Limb (tissue), 2 donors: ENCODE measurements around the gene NPDC1.
A peak's percentile ranks its signal among the peaks of the same experiment; 100 is the strongest.
"Not testable (repeated sequence)": the region's sequence is repeated elsewhere in the genome, so short reads cannot be mapped to it uniquely, and the experiment has no call there.

ENCODE experiments used
- DNase-seq, 2 donors: peaks; one replicate each; pipeline ENCODE4 v3.0.0-alpha.2; 2016; ENCODE audit errors: extremely low spot score in 2 of 2

The NPDC1 gene

DNA sequence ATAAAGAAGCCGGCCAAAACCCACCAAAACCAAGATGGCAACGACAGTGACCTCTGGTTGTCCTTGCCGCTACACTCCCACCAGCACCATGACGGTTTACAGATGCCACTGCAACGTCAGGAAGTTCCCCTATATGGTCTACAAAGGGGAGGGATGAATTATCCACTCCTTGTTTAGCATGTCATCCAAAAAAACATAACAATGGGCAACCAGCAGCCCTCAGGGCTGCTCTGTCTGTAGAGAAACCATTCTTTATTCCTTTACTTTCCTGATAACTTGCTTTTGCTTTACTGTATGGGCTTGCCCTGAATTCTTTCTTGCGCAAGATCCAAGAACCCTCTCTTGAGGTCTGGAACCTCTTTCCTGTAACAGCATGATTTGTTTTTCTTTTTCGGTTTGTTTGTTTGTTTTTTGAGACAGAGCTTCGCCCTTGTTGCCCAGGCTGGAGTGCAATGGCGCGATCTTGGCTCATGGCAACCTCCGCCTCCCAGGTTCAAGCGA, 29.3 kb upstream of the NPDC1 start:
- DNase-seq, result no peak

GRCh38 chr9:137074657-137075274, 28.8 kb upstream of the NPDC1 start:
- DNase-seq, result no peak

DNA sequence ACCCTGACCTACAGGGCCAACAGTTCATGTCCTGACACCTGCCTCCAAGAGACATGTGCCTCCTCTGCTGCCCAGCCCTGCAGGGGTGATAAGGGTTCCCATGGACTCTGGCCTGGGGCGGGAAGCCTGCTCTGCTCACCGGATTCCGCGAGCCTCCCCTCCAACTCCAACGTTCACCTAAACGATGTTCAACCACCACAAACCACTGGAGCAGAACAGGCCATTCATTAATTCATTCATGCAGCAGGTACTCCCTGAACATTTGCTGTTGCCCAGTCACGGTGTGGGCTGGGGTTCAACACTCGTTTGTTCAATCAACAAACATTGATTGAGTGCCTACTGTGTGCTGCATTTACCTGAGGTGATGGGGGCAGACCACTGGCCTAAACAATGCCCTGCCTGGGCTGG, 28.0 kb upstream of the NPDC1 start:
- no peak for DNase-seq

DNA sequence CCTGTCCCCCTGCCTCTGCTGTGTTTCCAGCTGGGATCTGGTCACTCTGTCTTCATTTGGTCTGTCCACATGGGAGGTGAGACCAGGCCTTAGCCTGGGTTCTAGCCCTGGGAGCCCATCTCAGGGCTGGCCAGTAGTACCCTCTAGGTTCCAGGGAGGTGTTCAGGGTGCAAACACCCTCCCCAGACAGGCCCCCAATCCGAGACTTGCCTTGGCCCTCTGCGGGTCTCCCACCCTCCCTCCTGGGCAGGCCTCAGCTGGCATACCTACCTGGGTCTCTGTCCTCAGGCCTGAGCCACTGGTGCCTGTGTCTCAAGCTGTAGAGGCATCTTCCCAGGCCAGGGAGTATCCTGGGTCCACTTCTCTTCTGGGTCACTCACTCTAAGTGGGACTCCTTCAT, 25.3 kb upstream of the NPDC1 start:
- no peak for DNase-seq

DNA sequence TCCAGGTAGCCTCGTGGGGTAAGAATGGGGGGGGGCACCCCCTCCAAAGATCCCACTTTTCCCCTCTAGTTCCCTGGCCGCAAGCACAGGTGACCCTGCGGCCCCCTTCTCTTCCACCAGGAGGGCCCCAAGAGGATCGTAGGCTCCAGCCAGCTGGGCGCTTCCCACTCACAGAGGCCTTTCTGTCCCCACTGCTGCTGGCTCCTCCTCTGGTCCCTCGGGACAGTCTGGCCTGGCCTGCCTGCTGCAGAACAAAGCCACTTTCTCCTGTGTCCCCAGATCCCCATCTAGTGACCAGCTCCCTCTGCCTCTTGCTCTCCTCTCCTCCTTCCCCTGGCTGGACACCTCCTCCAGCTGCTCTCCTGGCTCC, 24.9 kb upstream of the NPDC1 start:
- DNase-seq, result peak in 1 of 2 donors; percentile 58

GRCh38 chr9:137070201-137070905, 24.4 kb upstream of the NPDC1 start, which contains the start of gene SAPCD2:
TSS of gene SAPCD2 (minus strand) at chr9:137070557. CDS start at chr9:137070460, 97 bp downstream.
- DNase-seq, result peak; percentile 79 to 86

DNA sequence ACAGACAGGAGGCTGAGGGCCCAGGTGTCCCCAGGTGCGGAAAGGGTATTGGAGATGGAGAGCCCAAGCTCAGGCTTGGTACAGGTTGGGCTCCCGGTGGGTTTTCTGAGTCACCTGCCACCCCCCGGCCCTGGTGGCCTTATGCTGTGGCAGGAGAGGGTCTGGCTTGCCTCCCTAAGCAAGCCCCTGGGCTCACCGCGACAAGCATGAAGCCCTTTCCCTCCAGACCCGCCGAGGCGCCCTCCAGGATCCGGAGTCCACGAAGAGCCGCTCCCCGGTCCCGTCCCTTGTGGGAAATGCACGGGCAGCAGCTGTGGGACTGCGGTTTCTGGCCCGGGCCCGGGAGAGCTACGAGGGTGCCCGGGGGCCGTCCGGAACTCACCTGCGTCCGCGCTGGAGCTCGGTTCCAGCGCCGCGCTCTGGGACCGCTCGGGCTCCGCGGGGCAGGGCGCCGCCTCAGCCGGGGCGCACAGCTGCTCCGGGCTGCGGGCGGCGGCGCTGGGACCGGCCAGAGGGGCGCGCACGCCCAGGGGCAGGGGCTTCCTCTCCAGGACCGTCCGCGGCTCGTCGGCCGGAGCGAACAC, 23.6 kb upstream of the NPDC1 start:
- DNase-seq, result peak in 1 of 2 donors; percentile 35

GRCh38 chr9:137068539-137069507, 22.8 kb upstream of the NPDC1 start:
- peak in 1 of 2 donors; percentile 35 for DNase-seq

DNA sequence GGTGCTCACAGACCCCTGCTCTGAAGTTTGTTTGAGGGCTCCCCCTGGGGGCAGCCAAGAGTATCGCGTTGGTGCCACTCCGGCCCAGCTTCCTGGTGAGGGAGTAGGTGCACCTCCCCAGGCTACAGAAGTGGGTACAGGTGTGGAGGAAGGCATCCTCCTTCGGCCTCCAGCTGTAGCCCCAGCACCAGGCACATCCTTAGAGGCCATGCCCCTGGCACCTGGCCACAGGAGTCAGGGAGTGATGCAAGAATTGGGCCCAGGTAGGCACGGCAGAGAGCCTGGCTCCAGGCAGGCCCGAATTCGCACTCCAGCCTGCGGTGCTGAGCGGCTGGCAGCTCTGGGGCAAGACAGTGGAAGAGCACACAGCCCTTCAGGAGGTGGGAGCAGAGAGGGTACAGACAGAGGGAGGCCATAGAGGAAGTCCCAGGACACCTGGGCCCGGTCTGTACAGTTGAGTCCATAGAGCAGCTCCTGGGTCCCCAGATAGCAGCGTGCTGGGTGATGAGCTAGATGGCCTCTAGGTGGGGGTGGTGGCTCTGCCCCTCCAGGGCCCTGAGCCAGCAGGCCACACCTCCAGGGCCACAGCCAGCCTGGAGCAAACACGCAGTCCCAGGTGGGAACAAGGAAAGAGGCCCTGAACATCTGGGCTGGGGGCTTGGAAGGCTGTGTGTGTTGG, 22.0 kb upstream of the NPDC1 start:
- peak in 1 of 2 donors; percentile 80 for DNase-seq

- DNase-seq, result no peak
Observed at GRCh38 chr9:137066096-137066861, 20.3 kb upstream of the NPDC1 start.

- DNase-seq, result no peak
Observed at GRCh38 chr9:137065336-137065967, 19.5 kb upstream of the NPDC1 start.

DNA sequence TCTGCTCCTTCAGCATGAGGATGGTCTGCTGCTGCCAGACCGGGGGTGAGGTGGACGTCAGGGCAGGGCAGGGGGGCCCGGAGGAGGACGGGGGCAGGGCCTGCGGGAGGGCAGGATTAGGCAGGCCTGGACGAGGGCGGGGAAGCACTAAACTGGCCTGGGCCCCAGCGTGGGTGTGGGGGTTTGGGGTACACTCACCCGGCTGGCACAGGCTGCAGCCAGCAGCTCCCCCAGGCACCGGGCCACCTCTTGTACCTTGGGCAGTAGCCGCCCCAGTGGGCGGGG, 18.8 kb upstream of the NPDC1 start:
- DNase-seq, result no peak

GRCh38 chr9:137064027-137064879, 18.3 kb upstream of the NPDC1 start:
- DNase-seq, result peak in 1 of 2 donors; percentile 82

DNA sequence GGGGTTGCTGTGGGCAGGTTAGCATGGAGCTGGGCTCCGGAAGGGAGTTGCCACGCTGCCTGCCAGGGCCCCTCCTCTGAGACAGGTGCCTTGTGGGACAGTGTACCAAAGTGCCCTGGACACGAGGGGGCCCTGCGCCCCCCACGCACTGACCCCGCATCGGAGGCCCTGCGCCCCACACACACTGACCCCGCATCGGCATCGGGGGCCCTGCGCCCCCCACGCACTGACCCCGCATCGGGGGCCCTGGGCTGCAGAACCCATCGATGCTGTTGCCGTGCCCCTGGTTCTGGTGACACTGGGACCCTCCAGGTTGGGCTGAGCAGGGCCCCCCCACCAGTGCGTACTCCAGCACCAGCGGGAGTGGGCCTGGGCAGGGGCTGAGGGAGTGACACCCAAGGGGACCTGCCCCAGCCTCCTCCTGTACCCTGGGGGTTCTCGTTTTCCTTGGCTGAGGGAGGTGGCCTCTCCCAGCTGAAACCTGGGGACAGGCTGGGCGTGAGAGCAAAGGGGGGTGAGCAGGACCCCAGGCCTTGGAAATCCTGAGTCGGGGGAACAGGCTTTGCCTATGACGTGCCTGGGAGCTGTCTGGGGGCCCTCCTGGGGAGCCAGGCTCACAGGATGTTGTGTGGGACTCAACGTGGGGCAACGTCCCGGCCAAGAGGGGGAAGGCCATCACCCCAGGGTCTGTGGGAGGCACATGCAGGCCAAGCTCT, 17.5 kb upstream of the NPDC1 start:
- DNase-seq, result no peak

DNA sequence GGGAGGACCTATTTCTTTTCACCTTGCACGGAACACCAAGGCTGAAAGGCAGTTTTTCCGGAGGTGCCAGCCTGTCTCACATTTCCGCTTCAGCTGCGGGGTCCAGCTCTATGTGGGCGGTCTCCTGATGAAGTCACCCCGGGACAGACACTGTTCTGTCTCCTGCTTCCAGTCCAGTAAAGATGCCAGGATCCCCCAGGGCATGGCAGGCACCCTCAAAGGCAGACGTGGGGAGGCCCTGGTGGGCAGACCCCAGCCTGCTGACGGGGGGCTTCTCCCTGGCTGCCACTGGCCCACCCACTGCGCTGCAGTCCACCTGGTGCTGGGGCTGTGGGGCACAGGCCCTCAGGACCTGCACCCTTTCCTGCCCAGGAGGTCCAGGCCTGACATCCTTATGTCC, 16.8 kb upstream of the NPDC1 start:
- not testable (repeated sequence) for DNase-seq

- no peak for DNase-seq
Observed at GRCh38 chr9:137062384-137062783, 16.4 kb upstream of the NPDC1 start.

- no peak for DNase-seq
Observed at GRCh38 chr9:137058521-137059234, 12.7 kb upstream of the NPDC1 start.

GRCh38 chr9:137057545-137057944, 11.6 kb upstream of the NPDC1 start:
- no peak for DNase-seq
